ENCODE data around the gene MED12. TPM values are rescaled to one million over a fixed set of nuclear protein-coding genes. Genes with fewer than 3 reads are reported as not detected.

MED12 gene
- total RNA-seq, 1 donor from 2014 or later, result 33.8 TPM

DNA sequence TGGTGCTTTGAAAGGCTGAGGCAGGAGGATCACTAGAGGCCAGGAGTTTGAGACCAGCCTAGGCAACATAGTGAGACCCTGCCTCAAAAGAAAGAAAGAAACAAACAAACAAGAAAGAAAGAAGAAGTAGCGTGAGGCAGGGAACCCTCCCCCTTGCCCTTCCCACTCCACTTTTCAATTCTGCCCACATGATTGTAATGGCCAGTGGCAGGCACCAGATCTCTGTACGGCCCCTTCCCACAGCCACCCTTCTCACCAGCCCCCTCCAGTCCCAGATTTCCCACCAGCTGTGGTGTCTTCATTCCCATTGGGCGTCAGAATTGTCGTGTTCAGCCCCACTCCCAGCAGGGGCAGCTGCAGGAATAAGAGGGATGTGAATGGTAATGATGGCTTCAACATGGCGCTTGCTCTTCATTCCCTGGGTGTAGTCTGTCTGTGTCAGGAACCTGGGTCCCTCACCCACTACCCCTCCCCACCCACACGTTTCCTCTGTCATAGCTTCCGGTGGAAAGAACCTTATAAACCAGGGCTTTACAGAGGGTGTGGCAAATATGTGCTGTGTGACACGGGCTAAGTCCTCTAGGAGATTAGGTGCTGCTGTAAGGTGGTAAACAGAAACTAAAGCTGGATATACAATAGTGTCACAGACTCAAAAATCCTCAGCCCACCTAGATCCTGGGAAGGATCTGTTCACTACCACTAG is 7.1 kb upstream of the MED12 start, which contains the start of gene IL2RG:
Gene IL2RG, minus strand, starts transcription at position 437 of the 703 bp plus-strand sequence. Its CDS starts 38 bp downstream, at position 399.
- H3K36me3 Mint-ChIP-seq (ENCODE audit: low read depth, unreplicated experiment), result no peaks in the 10 kb centered on the region
- no peaks in the 10 kb centered on the region for H3K4me1 ChIP-seq (ENCODE audit: insufficient read depth, low read length)
- H3K9me3 ChIP-seq (ENCODE audit: insufficient read depth, low read depth, low read length), result no peaks in the 10 kb centered on the region
- TF ChIP-seq EZH2 (IDR thresholded peaks at IDR 0.05; ENCODE audit: insufficient read depth, low read length), result no peak
- TF ChIP-seq, protein P1, sequence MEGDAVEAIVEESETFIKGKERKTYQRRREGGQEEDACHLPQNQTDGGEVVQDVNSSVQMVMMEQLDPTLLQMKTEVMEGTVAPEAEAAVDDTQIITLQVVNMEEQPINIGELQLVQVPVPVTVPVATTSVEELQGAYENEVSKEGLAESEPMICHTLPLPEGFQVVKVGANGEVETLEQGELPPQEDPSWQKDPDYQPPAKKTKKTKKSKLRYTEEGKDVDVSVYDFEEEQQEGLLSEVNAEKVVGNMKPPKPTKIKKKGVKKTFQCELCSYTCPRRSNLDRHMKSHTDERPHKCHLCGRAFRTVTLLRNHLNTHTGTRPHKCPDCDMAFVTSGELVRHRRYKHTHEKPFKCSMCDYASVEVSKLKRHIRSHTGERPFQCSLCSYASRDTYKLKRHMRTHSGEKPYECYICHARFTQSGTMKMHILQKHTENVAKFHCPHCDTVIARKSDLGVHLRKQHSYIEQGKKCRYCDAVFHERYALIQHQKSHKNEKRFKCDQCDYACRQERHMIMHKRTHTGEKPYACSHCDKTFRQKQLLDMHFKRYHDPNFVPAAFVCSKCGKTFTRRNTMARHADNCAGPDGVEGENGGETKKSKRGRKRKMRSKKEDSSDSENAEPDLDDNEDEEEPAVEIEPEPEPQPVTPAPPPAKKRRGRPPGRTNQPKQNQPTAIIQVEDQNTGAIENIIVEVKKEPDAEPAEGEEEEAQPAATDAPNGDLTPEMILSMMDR (IDR thresholded peaks at IDR 0.05; ENCODE audit: insufficient read depth, low read depth, low read length), result no peak
- H3K27me3 Mint-ChIP-seq (ENCODE audit: low read depth, unreplicated experiment), result peaks cover 2% of the 10 kb centered on the region
- no peaks in the 10 kb centered on the region for H3K27me3 ChIP-seq (ENCODE audit: insufficient read depth, low read length)
- H3K79me2 ChIP-seq (ENCODE audit: insufficient read depth, low read length), result no peaks in the 10 kb centered on the region
- no peaks in the 10 kb centered on the region for H3K36me3 ChIP-seq (ENCODE audit: insufficient read depth, low read length)
- no peak for FAIRE-seq
- no peak within 1 kb of the TSS for H3K27ac ChIP-seq (ENCODE audit: low read depth, low read length)
- H3K9ac ChIP-seq (ENCODE audit: low read length), result no peak within 1 kb of the TSS
- no peak within 1 kb of the TSS for H2AFZ ChIP-seq (ENCODE audit: low read depth, low read length)
- no peak within 1 kb of the TSS for H3K4me3 ChIP-seq (ENCODE audit: insufficient read depth, low read depth, low read length)
- DNase-seq (ENCODE audit: low read depth), result no peak
- H3K4me3 Mint-ChIP-seq (ENCODE audit: unreplicated experiment), result no peak within 1 kb of the TSS
- no peaks in the 10 kb centered on the region for H3K9me3 Mint-ChIP-seq (ENCODE audit: unreplicated experiment)
- H3K27ac Mint-ChIP-seq (ENCODE audit: unreplicated experiment), result no peak within 1 kb of the TSS
- H3K4me1 Mint-ChIP-seq (ENCODE audit: low read depth, unreplicated experiment), result peaks cover 18% of the 10 kb centered on the region
- no peaks in the 10 kb centered on the region for H4K20me1 ChIP-seq (ENCODE audit: insufficient read depth, low read length)
- H3K4me2 ChIP-seq (ENCODE audit: low read length), result no peak within 1 kb of the TSS

DNA sequence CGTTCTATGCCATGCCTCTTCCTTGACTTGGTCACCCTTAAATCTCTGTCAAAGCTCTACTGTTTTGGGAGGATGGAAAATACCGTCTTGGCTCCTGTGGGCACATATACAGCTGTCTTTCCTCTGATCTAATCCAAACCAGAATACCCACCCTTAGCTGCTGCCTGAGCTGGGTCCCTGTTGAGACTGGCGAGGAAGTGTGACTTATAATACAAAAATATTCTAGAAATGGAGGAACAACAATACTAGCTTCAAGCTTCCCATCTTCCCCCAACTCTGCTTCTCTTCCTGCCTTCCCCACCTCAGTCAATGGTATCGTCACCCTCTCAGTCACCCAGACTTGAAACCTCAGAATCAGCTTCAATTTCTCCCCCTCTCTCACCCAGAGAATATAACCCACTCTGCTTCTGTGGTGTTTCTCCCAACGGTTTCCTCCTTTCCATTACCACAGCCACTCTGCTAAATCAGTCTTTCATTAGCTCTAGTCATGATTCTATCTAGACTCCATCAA is 6.4 kb upstream of the MED12 start:
- Histone ChIP-seq H3K27me3 (ENCODE audit: insufficient read depth, low read length) (no peaks in the 10 kb centered on the region), H3K36me3 (ENCODE audit: insufficient read depth, low read length) (no peaks in the 10 kb centered on the region), H3K4me2 (ENCODE audit: low read length) (no peak overlapping the region), H3K4me1 (ENCODE audit: insufficient read depth, low read length) (no peaks in the 10 kb centered on the region), H3K27ac (ENCODE audit: low read depth, low read length) (no peak overlapping the region), H3K9me3 (ENCODE audit: insufficient read depth, low read depth, low read length) (no peaks in the 10 kb centered on the region), H4K20me1 (ENCODE audit: insufficient read depth, low read length) (no peaks in the 10 kb centered on the region), H3K79me2 (ENCODE audit: insufficient read depth, low read length) (no peaks in the 10 kb centered on the region), H3K4me3 (ENCODE audit: insufficient read depth, low read depth, low read length) (no peak overlapping the region), H2AFZ (ENCODE audit: low read depth, low read length) (no peak overlapping the region), H3K9ac (ENCODE audit: low read length) (no peak overlapping the region)
- Mint-ChIP-seq H3K4me3 (ENCODE audit: unreplicated experiment) (no peak overlapping the region), H3K4me1 (ENCODE audit: low read depth, unreplicated experiment) (peaks cover 15% of the 10 kb centered on the region), H3K27ac (ENCODE audit: unreplicated experiment) (no peak overlapping the region), H3K36me3 (ENCODE audit: low read depth, unreplicated experiment) (no peaks in the 10 kb centered on the region), H3K9me3 (ENCODE audit: unreplicated experiment) (no peaks in the 10 kb centered on the region), H3K27me3 (ENCODE audit: low read depth, unreplicated experiment) (peaks cover 2% of the 10 kb centered on the region)
- DNase-seq (ENCODE audit: low read depth), result no peak
- FAIRE-seq, result no peak
- no peak for TF ChIP-seq EZH2 (IDR thresholded peaks at IDR 0.05; ENCODE audit: insufficient read depth, low read length)
- TF ChIP-seq, protein P1 (IDR thresholded peaks at IDR 0.05; ENCODE audit: insufficient read depth, low read depth, low read length), result no peak

DNA sequence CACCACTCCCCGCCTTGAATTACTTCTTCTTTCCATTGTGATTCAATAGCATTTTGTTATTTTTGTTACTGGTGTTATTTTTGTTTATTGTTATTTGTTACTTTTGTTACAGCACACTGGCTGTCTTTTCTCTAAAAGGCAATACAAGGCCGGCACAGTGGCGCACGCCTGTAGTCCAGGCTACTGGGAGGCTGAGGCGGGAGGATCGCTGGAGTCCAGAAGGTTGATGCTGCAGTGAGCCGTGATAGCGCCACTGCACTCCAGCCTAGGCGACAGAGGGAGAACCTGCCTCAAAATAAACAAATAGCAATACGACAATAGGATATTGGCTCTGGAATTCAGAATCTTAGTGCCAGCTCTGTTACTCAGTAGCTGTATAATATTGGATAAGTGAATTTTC is 1.0 kb upstream of the MED12 start:
- no peak overlapping the region for H3K4me3 ChIP-seq (ENCODE audit: insufficient read depth, low read depth, low read length)
- no peaks in the 10 kb centered on the region for H4K20me1 ChIP-seq (ENCODE audit: insufficient read depth, low read length)
- no peak overlapping the region for H2AFZ ChIP-seq (ENCODE audit: low read depth, low read length)
- no peaks in the 10 kb centered on the region for H3K9me3 ChIP-seq (ENCODE audit: insufficient read depth, low read depth, low read length)
- H3K9me3 Mint-ChIP-seq (ENCODE audit: unreplicated experiment), result no peaks in the 10 kb centered on the region
- no peak overlapping the region for H3K27ac ChIP-seq (ENCODE audit: low read depth, low read length)
- no peak overlapping the region for H3K27ac Mint-ChIP-seq (ENCODE audit: unreplicated experiment)
- DNase-seq (ENCODE audit: low read depth) (no peak), FAIRE-seq (no peak)
- H3K27me3 ChIP-seq (ENCODE audit: insufficient read depth, low read length), result no peaks in the 10 kb centered on the region
- H3K4me2 ChIP-seq (ENCODE audit: low read length), result no peak overlapping the region
- no peaks in the 10 kb centered on the region for H3K4me1 Mint-ChIP-seq (ENCODE audit: low read depth, unreplicated experiment)
- peaks cover 8% of the 10 kb centered on the region for H3K4me1 ChIP-seq (ENCODE audit: insufficient read depth, low read length)
- no peak overlapping the region for H3K4me3 Mint-ChIP-seq (ENCODE audit: unreplicated experiment)
- peaks cover 2% of the 10 kb centered on the region for H3K36me3 Mint-ChIP-seq (ENCODE audit: low read depth, unreplicated experiment)
- H3K79me2 ChIP-seq (ENCODE audit: insufficient read depth, low read length), result peaks cover 13% of the 10 kb centered on the region
- H3K36me3 ChIP-seq (ENCODE audit: insufficient read depth, low read length), result peaks cover 4% of the 10 kb centered on the region
- H3K27me3 Mint-ChIP-seq (ENCODE audit: low read depth, unreplicated experiment), result no peaks in the 10 kb centered on the region
- H3K9ac ChIP-seq (ENCODE audit: low read length), result no peak overlapping the region
- no peak for TF ChIP-seq EZH2 (IDR thresholded peaks at IDR 0.05; ENCODE audit: insufficient read depth, low read length)
- TF ChIP-seq, protein P1 (IDR thresholded peaks at IDR 0.05; ENCODE audit: insufficient read depth, low read depth, low read length), result no peak

Data from astrocyte (in vitro differentiated cells and primary cell).